Measurements from ENCODE around the gene KLHL40.

Gene KLHL40

GRCh38 chr3:42691816-42692666, 6.7 kb downstream of the KLHL40 start:
- no peak for DNase-seq

- no peak for DNase-seq
These were observed 7.6 kb downstream of the KLHL40 start for GRCh38 chr3:42692667-42693529.

GRCh38 chr3:42693530-42693930, 8.2 kb downstream of the KLHL40 start:
- no peak for DNase-seq

- DNase-seq: no peak
These were observed 9.0 kb downstream of the KLHL40 start for GRCh38 chr3:42694366-42694765.

GRCh38 chr3:42696356-42697288, 11.3 kb downstream of the KLHL40 start:
- DNase-seq: no peak

- no peak for DNase-seq
These were observed 12.1 kb downstream of the KLHL40 start for GRCh38 chr3:42697289-42698051.

GRCh38 chr3:42698216-42698910, 13.0 kb downstream of the KLHL40 start:
- DNase-seq: no peak

GRCh38 chr3:42698911-42699230, 13.5 kb downstream of the KLHL40 start:
- DNase-seq: no peak

GRCh38 chr3:42699511-42699971, 14.2 kb downstream of the KLHL40 start:
- DNase-seq: no peak

GRCh38 chr3:42700366-42701288, 15.3 kb downstream of the KLHL40 start:
- no peak for DNase-seq

- DNase-seq: no peak
These were observed 16.2 kb downstream of the KLHL40 start for GRCh38 chr3:42701371-42702065.

- DNase-seq: no peak
These were observed 17.0 kb downstream of the KLHL40 start, which contains the start of gene HHATL for GRCh38 chr3:42702066-42702951. Gene HHATL (minus strand): TSS chr3:42702798. CDS start chr3:42700826, 1,972 bp downstream.

GRCh38 chr3:42702982-42703694, 17.8 kb downstream of the KLHL40 start:
- DNase-seq: no peak

GRCh38 chr3:42703695-42704025, 18.3 kb downstream of the KLHL40 start:
- DNase-seq: no peak

- DNase-seq: no peak
These were observed 19.0 kb downstream of the KLHL40 start for GRCh38 chr3:42704136-42704841.

GRCh38 chr3:42705058-42705767, 19.9 kb downstream of the KLHL40 start:
- no peak for DNase-seq

Data from NCI-H1694 treated with DMSO at 0.1 percent for 48 hours (cell line).